KMS-11 (cell line): ENCODE results near the gene PGR.

Experiments used
- H2AFZ ChIP-seq: fragments of 200-600 bp; sonication (generic); 2 replicates; pipeline ENCODE4 v1.6.1; 2016; ENCODE audit warnings: antibody characterized with exemption, mixed run types, low read depth
- H3K27ac ChIP-seq: fragments of 200-600 bp; sonication (generic); 2 replicates; pipeline ENCODE4 v1.6.1; 2016; ENCODE audit warnings: mild to moderate bottlenecking, mixed run types
- H3K27me3 ChIP-seq: fragments of 200-600 bp; sonication (generic); 2 replicates; pipeline ENCODE4 v1.6.1; 2017; ENCODE audit warnings: mild to moderate bottlenecking, low read depth, mixed run types, moderate library complexity; ENCODE audit not compliant: insufficient read depth
- H3K36me3 ChIP-seq: fragments of 200-600 bp; sonication (generic); 2 replicates; pipeline ENCODE4 v1.6.1; 2017; ENCODE audit warnings: mild to moderate bottlenecking, mixed run types; ENCODE audit not compliant: insufficient read depth
- H3K4me1 ChIP-seq: fragments of 200-600 bp; sonication (generic); 2 replicates; pipeline ENCODE4 v1.6.1; 2016; ENCODE audit warnings: mild to moderate bottlenecking, low read depth, mixed run types; ENCODE audit not compliant: poor library complexity, severe bottlenecking
- H3K4me2 ChIP-seq: fragments of 200-600 bp; sonication (generic); 2 replicates; pipeline ENCODE4 v1.7.0; 2016; ENCODE audit warnings: mild to moderate bottlenecking, mixed run types
- H3K4me3 ChIP-seq: fragments of 200-600 bp; sonication (generic); IDR thresholded peaks from 2 replicates; pipeline ENCODE4 v1.6.1; 2017; ENCODE audit warnings: low read depth, low read length, mixed read lengths; ENCODE audit not compliant: insufficient read depth
- H3K79me2 ChIP-seq: fragments of 200-600 bp; sonication (generic); 2 replicates; pipeline ENCODE4 v1.6.1; 2016; ENCODE audit warnings: low read depth, mixed run types; ENCODE audit not compliant: insufficient read depth
- H3K9ac ChIP-seq: fragments of 200-600 bp; sonication (generic); 2 replicates; pipeline ENCODE4 v1.6.1; 2016; ENCODE audit warnings: mild to moderate bottlenecking, mixed run types
- H4K20me1 ChIP-seq: fragments of 200-600 bp; sonication (generic); 2 replicates; pipeline ENCODE4 v1.6.1; 2016; ENCODE audit warnings: mild to moderate bottlenecking, mixed run types; ENCODE audit not compliant: insufficient read depth
- CTCF ChIP-seq: fragments of 200-600 bp; sonication (generic); conservative IDR thresholded peaks from 2 replicates; pipeline ENCODE4 v1.6.1; 2017; ENCODE audit warnings: low read depth, mild to moderate bottlenecking, antibody characterized with exemption, low read length, moderate library complexity, mixed read lengths

Gene PGR

GRCh38 chr11:101011881-101012280, 117.7 kb downstream of the PGR start:
- Histone ChIP-seq H3K9ac (no peak overlapping the region), H3K36me3 (no peaks in the 10 kb centered on the region), H3K79me2 (no peaks in the 10 kb centered on the region), H3K27ac (no peak overlapping the region), H3K4me3 (no peak overlapping the region), H4K20me1 (no peaks in the 10 kb centered on the region), H3K4me1 (no peaks in the 10 kb centered on the region), H3K4me2 (no peak overlapping the region), H3K27me3 (no peaks in the 10 kb centered on the region), H2AFZ (no peak overlapping the region)
- no peak for TF ChIP-seq CTCF

GRCh38 chr11:101010899-101011298, 118.7 kb downstream of the PGR start:
- no peaks in the 10 kb centered on the region for H4K20me1 ChIP-seq
- no peak overlapping the region for H3K4me2 ChIP-seq
- H3K4me1 ChIP-seq: no peaks in the 10 kb centered on the region
- no peaks in the 10 kb centered on the region for H3K27me3 ChIP-seq
- TF ChIP-seq CTCF: no peak
- H3K4me3 ChIP-seq: no peak overlapping the region
- H3K9ac ChIP-seq: no peak overlapping the region
- H3K36me3 ChIP-seq: no peaks in the 10 kb centered on the region
- H3K79me2 ChIP-seq: no peaks in the 10 kb centered on the region
- H2AFZ ChIP-seq: no peak overlapping the region
- H3K27ac ChIP-seq: no peak overlapping the region

GRCh38 chr11:101009690-101010055, 119.9 kb downstream of the PGR start:
- Histone ChIP-seq H3K9ac (no peak overlapping the region), H2AFZ (no peak overlapping the region), H3K4me1 (no peaks in the 10 kb centered on the region), H3K79me2 (no peaks in the 10 kb centered on the region), H3K27ac (no peak overlapping the region), H3K36me3 (no peaks in the 10 kb centered on the region), H4K20me1 (no peaks in the 10 kb centered on the region), H3K4me3 (no peak overlapping the region), H3K4me2 (no peak overlapping the region), H3K27me3 (no peaks in the 10 kb centered on the region)
- TF ChIP-seq CTCF: no peak

GRCh38 chr11:101008961-101009689, 120.5 kb downstream of the PGR start:
- no peak for TF ChIP-seq CTCF
- H3K27ac ChIP-seq: no peak overlapping the region

More at GRCh38 chr11:101008961-101009689, 120.5 kb downstream of the PGR start:
- H3K9ac ChIP-seq: no peak overlapping the region
- no peaks in the 10 kb centered on the region for H4K20me1 ChIP-seq
- H3K27me3 ChIP-seq: no peaks in the 10 kb centered on the region
- H3K4me2 ChIP-seq: no peak overlapping the region
- no peaks in the 10 kb centered on the region for H3K4me1 ChIP-seq
- H3K36me3 ChIP-seq: no peaks in the 10 kb centered on the region
- H3K79me2 ChIP-seq: no peaks in the 10 kb centered on the region
- H3K4me3 ChIP-seq: no peak overlapping the region
- H2AFZ ChIP-seq: no peak overlapping the region
